GM19397 (cell line): ENCODE measurements around the gene ARHGEF10L.
"Not testable (repeated sequence)": the region's sequence is repeated elsewhere in the genome, so short reads cannot be mapped to it uniquely, and the experiment has no call there.

Source experiments
- ATAC-seq: cut with Tn5 transposase; IDR thresholded peaks from one replicate; pipeline ENCODE4 v1.9.1; 2021; ENCODE audit warnings: mild to moderate bottlenecking, moderate library complexity; ENCODE audit not compliant: unreplicated experiment

Gene ARHGEF10L

DNA sequence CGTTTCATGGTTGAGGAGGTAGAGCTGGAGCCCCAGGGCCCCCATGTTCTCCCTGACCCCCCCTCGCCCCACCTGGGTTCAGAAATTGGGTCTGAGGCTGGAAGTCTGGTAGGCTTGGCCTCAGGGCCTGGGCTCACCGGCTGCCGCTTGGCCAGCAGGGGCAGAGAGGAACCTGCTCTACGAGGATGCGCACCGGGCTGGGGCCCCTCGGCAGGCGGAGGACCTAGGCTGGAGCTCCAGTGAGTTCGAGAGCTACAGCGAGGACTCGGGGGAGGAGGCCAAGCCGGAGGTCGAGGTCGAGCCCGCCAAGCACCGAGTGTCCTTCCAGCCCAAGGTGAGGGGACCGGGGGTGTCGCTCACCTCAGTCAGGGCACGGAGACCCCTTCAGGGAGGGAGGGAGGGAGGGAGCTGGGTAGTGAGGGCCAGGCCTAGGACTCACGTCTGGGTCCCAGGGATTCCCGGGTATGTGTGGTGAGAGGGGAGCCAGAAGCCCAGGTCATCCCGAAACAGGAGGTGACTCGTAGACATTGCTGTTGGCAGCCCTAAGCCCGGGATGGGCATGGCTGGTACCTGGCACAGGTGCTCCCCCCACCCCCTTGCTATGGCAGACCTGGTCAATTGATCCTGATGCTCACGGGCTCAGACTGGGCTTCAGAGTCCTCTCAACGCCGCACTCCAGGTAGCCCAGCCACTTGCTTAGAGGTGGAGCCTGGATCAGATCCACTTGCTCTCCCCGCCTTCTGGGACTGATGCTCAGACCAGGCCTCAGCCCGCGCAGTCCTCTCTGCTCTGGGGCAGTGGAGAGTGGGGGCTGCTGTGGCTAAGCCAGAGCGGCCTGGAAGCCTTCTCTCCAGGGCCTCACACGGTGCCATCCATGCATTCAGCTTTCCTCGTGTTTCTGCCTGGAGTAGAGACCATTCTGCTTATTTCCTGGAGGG, 68.4 kb downstream of the ARHGEF10L start:
- no peak for ATAC-seq

GRCh38 chr1:17609529-17609928, 70.0 kb downstream of the ARHGEF10L start:
- no peak for ATAC-seq

- no peak for ATAC-seq
Measured at GRCh38 chr1:17610085-17610484, 70.6 kb downstream of the ARHGEF10L start.

DNA sequence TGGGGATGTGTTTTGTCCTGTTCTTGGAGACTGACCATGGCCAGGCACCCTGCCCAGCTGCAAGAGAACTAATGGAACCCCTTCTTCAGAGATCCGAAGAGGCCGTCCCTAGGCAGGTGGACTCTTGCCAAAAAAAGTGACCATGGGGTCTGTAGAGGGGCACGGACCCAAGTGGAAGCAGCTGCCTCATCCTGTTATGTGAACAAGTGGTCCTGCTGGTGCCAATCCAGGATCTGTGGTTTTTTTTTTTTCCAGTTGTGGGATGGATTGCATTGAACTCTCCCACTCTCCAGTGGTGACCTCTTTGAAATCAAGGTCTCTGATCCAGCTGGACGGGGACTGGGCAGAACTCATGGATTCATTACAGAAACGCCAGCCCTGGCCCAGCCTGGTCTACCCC, 71.2 kb downstream of the ARHGEF10L start:
- ATAC-seq, result no peak

DNA sequence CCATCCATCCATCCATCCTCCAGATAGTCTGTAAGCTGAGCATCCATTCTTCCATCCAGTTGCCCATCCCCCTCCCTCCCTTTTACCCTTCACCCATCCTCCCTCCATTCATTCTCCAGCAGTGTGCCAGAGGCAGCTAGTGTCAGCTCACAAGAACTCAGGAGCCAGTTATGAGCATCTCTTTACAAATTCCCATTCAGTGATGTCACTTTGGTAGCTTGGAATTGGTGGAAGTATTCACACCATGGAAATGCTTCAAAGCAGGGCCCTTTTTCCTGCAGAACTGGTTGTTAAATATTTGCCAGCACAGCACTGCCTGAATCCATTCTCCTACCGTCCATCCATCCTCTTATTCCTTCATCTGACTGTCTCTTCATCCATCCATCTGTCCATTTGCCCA, 72.5 kb downstream of the ARHGEF10L start:
- ATAC-seq, result no peak

GRCh38 chr1:17612831-17613230, 73.3 kb downstream of the ARHGEF10L start:
- no peak for ATAC-seq

DNA sequence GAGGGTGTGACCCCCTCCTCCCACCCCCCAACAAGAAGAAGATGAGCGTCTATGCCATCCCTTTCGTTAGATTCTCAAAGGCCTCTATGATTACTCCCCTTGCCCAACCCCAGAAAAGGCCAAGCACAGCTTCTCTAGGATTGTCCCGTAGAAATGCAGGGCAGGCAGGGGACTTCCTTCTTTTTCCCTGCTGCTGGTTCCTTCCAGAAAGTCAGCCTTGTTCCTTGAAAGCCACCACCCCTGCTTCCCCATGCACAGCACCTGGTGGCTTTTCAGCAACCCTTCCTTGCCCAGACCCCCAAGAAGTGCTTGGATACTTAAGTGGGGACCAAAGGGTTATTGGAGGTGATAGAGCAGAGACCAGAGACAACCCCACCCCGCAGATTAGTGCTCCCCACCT, 75.1 kb downstream of the ARHGEF10L start:
- ATAC-seq, result no peak

GRCh38 chr1:17615157-17615556, 75.7 kb downstream of the ARHGEF10L start:
- no peak for ATAC-seq

DNA sequence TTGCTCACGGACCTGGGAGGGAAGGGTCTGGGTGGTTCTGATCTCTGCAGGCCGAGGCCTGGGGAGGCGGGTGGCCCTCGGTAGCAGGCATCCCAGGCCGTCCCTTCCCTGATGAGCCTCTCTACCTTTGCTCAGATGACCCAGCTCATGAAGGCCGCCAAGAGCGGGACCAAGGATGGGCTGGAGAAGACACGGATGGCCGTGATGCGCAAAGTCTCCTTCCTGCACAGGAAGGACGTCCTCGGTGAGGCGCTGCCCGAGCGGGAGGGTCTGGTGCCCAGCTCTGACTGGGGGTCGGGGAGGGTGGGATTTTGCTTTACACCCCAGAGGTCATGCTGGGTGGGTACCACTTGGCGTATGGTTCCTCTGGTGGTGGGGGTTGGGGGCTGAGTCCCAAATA, 76.5 kb downstream of the ARHGEF10L start:
- no peak for ATAC-seq

DNA sequence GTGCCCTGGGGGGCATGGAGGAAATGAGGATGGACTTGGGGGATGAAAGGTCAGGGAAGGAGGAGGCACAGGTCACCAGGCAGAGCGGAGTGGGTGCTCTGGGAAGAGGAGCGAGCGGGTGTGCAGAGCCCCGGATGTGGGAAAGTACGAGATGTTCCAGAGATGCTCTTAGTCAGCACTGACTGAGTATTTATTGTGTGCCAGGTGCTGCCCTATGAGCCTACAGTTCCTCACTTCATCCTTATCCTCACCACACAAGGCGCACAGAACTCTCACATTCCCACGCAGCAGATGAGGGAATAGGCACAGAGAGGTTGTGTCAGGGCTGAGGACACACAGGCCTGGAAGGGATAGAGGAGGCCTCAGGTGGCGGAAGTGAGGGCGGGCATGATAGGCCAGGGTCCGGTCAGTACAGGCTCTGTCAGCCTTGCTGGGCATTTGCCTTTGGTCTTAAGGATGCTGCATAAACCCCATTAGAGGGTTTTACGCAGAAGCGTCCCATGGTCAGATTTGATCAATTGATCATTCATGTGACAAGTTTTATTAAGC, 77.3 kb downstream of the ARHGEF10L start:
- ATAC-seq, result no peak

GRCh38 chr1:17617787-17618557, 78.5 kb downstream of the ARHGEF10L start:
- ATAC-seq, result no peak

- no peak for ATAC-seq
Measured at GRCh38 chr1:17618558-17619247, 79.2 kb downstream of the ARHGEF10L start.

DNA sequence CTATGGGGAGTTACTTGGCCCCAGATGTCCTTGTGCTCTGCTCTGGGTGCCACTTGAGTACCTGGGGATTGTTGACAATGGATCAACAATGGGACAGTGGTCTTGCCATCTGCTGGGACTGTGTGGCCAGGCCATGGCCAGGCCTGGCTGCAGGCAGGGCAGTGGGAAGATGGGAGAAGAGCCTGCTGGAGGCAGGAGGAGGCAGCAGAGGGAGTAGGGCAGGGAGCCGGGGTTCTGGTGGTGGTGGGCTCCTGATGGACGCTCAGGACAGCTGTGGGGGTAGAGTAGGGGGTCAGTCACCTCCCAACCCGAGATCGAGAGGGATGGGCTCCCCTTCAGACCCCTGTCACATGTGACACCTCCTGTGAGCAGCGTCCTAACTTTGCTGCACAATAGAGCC, 81.0 kb downstream of the ARHGEF10L start:
- ATAC-seq, result no peak

DNA sequence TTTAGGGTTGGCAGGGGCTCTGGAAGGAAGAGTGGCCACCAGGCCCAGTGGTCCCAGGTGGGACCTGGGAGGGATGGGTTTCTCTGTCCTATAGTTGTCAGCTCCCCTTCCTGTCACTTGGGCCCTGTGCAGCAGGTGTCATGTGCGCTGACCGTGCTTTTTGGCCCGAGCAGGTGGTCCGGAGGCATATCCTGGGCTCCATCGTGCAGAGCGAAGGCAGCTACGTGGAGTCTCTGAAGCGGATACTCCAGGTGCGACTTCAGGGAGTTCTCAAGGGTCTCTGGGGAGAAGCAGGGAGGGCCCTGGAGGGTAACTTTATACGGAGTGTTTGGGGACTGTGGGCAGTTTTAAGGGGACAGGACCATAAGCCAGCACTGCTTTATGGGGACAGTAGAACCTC, 82.2 kb downstream of the ARHGEF10L start:
- no peak for ATAC-seq

DNA sequence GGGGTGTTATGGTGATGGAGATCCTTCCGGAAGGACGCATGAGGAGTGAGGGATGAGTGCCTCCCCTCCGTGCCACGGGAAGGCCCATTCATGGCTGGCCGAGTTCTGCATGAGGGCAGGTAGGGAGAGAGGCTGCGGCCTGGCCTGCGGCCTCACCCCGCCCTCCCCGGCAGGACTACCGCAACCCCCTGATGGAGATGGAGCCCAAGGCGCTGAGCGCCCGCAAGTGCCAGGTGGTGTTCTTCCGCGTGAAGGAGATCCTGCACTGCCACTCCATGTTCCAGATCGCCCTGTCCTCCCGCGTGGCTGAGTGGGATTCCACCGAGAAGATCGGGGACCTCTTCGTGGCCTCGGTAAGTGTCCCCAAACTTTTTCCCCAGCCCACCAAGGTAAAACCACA, 83.3 kb downstream of the ARHGEF10L start:
- ATAC-seq, result no peak

GRCh38 chr1:17624611-17625233, 85.2 kb downstream of the ARHGEF10L start:
- ATAC-seq, result no peak

GRCh38 chr1:17627239-17628052, 87.9 kb downstream of the ARHGEF10L start:
- no peak for ATAC-seq

DNA sequence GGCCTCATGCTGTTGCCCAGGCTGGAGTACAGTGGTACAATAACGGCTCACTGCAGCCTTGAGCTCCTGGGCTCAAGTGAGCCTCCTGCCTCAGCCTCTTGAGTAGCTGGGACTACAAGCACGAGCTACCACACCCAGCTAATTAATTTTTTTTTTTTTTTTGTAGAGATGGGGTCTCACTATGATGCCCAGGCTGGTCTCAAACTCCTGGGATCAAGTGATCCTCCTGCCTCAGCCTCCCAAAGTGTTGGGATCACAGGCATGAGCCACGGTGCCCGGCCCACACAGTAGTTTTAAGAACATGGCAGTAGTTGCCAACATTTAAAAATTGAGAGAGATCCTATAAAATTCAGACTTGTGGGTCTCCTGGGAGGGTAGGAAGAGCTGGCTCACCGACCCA, 89.5 kb downstream of the ARHGEF10L start:
- ATAC-seq, result not testable (repeated sequence)

DNA sequence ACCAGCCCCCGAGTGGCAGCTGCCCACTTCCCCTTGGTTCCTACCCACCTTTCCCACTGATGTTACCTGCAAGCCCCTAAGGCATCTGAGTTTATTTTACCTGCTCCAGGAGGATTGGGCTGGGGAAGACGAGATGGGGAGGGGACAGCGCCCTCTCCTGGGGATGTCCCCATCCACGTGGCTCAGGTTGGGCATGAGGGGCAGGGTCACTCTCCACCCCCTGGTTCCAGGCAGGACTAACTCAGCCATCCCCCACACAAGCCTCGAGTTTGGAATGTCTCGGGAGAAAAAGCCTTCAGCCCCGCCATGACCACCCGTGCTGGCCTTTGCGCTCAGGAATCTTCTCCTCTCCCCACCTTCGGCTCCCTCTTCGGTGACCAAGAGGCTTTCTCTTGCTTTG, 90.0 kb downstream of the ARHGEF10L start:
- ATAC-seq, result no peak
